Astrocyte of the hippocampus (primary cell): Measurements from ENCODE around the gene RPS10.
A peak's percentile ranks its signal among the peaks of the same experiment; 100 is the strongest.

Source experiments
- DNase-seq: peaks from one replicate; pipeline ENCODE4 v3.0.0; 2011; ENCODE audit warnings: low read depth, low spot score

Gene RPS10

GRCh38 chr6:34425498-34426410, at the start of gene RPS10:
Gene RPS10, minus strand, starts transcription at chr6:34426069. Its CDS starts 848 bp downstream, at chr6:34425221.
- DNase-seq, result peak; percentile 98

DNA sequence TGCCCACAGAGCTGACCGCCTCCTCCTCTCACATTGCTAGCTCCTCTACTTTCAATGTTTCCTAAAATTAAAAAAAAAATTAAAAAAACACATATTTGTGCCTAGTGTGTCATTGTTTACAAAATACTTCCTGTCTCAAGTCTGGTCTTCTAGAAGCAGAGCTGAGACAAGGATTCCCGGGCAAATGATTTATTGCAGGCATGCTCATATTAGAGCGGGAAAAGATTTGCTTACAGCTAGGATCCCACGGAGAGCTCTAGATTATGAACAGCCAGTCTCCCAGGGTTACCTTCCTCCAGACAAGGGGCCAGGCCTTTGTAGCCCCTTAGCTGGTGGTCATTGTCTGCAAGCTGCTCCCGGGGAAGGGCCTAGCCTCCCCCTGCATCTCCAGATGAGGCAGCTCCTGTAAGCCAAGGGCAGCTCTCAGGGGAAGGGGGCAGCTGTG, 49.4 kb upstream of the RPS10 start:
- no peak for DNase-seq

GRCh38 chr6:34474754-34475153, 48.9 kb upstream of the RPS10 start:
- no peak for DNase-seq

GRCh38 chr6:34473967-34474366, 48.1 kb upstream of the RPS10 start:
- no peak for DNase-seq

GRCh38 chr6:34472425-34472824, 46.6 kb upstream of the RPS10 start:
- DNase-seq, result no peak

DNA sequence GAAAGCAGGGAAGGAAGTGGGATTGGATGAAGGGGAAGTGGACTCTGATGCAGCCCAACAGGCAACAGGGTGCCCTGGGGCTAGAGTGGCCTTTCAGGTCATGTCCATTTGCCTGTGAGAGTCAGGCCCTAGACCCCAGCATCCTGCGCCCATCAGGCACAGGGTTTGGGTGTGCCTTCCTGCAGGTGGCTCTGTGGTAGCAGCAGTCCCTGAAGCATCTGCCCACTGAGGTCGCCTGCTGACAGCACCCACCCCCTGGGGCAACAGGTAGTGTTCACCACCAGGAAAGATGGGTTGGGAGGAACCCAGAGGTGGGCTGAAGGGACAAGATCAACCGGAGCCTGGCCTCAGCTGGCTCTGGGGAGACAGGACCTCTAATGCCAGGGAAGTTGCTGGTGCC, 43.6 kb upstream of the RPS10 start:
- no peak for DNase-seq

DNA sequence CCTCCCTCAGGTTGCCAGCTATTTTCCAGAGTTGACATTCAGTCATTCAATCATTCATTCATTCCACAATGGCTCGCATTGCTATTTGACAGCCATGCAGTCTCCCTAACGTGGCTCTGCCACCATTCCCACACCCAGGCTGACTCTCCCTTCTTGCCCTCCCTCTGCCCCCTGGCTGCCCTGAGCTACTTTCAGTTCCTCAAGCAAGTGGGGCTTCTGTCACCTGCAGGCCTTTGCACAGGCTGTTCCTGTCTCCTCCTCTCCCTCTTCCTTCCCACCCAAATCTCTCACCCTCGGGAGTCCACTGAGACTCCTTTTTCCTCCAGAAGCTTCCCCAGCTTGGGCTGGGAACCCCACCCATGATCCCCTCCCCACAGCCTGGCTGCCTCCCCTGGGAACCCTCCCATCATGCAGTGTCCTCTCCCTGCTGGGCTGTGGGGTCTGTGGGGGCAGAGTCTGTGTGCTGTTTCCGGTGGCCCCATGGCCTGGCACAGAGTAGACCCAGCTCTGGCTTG, 42.6 kb upstream of the RPS10 start:
- no peak for DNase-seq

- no peak for DNase-seq
These were observed 40.6 kb upstream of the RPS10 start for GRCh38 chr6:34466242-34467185.

- DNase-seq, result peak; percentile 32
These were observed 39.8 kb upstream of the RPS10 start, which contains the start of gene PACSIN1 for GRCh38 chr6:34465531-34466241. Gene PACSIN1, plus strand, starts transcription at chr6:34466076. Its CDS starts 60,230 bp downstream, at chr6:34526306.

DNA sequence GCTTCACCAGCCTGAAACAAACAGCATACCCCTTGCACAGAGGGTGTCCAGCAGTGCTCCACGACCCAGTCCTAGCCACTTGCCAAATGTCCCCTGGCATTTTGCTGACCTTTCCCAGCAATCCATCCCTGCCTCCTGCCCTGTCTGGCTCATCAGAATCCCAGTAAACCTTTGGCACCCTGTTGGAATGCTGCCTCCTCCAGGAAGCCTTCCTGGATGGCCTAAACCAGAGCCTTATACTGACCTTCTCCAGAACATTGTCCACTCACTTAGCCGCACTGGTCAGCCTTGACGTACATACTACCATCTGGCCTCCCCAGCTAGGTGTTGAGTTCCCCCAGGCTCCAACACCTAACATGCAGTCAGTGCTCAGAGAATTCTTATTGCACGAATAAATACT, 38.0 kb upstream of the RPS10 start:
- no peak for DNase-seq

DNA sequence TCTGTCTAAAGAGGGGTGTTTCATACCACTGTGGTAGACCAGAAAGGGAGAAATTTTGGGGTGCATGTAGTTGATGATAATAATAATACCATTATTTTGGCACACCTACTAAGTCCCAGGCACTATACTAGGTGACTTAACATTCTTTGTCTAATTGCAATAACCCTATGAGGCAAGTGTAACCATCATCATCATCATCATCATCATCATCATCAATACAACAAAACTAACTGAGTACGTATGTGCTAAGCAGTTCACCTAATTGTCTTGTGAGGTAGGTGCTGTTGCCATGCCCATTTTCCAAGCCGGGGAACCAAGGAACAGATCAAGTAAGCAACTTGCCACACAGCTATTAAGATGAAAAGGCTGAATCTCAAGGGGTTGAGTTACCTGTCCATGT, 37.4 kb upstream of the RPS10 start:
- no peak for DNase-seq

DNA sequence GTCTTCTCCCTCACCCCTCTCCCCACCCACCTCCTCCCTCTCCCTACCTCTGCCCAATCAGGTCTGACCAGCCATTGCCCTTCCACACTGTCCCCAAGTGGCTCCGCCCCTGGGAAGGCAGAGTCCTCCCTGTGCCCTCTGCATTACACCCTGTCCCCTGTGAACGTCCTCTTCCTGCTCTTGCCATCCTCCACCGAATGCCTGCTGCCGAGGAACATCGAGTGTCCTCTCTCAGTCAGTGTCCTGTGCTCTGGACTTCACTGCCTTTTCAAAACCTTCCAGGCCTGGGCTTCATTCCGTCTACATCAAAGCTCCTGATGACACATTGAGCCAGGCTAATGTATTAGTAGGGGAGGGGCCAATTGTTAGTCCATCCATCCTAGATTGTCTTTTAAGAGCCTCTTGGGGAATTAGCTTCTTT, 36.7 kb upstream of the RPS10 start:
- peak; percentile 35 for DNase-seq

- DNase-seq, result no peak
These were observed 36.1 kb upstream of the RPS10 start for GRCh38 chr6:34462010-34462409.

- no peak for DNase-seq
These were observed 35.1 kb upstream of the RPS10 start for GRCh38 chr6:34460796-34461507.

- peak; percentile 69 for DNase-seq
These were observed 34.2 kb upstream of the RPS10 start for GRCh38 chr6:34459899-34460593.

- DNase-seq, result no peak
These were observed 32.2 kb upstream of the RPS10 start for GRCh38 chr6:34457742-34458735.

DNA sequence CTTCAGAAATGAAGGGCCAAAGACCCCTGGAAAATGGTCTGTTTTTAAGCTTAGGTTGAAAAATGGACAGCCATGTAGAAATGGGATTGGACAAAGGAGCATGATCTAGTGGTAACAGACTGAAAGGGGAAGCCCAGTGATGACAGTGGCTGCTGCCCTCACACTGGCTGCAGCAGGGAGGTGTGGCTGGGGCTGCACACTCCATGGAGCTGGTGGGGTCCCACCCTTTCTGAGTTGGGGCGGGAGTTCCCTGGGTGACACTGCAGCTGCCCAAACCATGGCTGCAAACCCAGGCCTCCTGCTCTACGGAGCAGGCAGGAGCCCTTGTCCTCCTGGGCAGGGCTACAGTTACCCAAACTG, 31.5 kb upstream of the RPS10 start:
- no peak for DNase-seq

DNA sequence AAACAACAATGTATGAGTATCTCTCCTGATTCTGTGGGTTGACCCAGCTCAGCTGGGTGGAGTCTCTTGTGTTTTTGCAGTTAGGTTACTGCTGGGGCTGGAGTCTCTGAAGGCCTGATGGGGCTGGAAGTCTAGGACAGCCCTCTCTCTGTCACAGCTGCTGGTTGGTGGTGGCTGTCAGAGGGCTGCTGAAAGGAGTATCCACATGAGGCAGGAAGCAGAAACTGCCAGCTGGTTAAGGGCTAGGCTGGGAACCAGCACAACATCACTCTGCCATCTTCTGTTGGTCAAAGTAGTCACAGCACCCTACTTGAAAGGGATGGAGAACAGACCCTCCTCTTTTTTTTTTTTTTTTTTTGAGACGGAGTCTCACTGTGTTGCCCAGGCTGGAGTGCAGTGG, 30.0 kb upstream of the RPS10 start:
- DNase-seq, result no peak

DNA sequence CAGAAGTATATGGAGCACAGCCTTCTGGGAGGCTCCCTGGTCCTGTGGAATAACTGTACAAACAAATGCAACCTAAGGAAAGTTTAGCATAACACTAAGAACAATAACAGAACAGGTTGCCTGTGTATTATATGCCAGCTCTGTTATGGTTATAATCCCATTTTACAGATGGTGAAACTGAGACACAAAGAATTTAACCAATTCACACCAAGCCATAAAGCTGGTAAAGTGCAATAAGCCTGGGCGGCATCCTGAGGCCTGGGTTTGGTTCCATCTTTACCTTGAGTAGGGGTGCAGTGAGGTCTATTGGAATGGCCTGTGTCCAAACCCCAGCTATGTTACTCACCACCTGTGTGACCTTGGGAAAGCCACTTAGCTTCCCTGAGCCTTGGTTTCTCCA, 25.3 kb upstream of the RPS10 start:
- no peak for DNase-seq
